ENCODE data around the gene CDC34. TPM values are rescaled to one million over a fixed set of nuclear protein-coding genes. Genes with fewer than 3 reads are reported as not detected.

CDC34 gene
- total RNA-seq, 2 donors from 2014 or later, result 46.3 to 59.6 TPM

DNA sequence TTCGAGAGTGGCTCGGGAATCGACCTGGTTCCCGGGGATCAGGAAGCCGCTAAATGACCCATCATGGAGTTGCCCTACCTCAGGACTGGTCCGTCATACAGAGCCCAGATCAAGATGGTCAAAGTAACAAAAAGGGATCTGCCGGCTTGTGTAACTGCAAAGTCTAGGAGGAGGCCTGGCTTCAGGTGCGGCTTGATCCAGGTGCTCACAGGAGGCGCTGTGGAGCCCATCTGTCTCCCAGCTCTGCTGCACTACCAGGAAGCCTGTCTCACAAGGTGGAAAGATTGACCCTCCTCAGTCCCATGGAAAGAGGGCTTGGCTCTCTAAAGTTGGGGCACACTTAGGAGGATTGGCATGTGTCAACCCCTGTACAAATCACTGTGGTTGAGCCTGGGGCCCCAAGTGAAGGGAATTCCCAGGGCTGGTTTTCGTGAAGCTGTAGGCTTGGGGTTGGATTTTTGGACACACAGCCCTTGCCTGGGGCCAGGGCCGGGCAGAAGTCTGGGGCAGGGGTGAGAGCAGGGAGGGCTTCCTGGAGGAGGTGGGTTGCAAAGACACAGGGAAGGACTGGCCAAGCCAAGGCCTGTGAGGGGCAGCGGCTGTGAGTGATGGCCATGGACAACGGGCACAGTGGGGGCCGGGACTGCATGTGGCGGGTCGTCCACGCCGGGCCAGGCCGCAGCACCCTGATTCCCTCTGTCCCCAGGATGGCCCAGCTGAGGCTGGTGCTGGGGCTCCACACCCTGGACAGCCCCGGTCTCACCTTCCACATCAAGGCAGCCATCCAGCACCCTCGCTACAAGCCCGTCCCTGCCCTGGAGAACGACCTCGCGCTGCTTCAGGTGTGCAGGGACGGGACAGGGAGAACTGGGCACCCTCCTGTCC is 16.5 kb downstream of the CDC34 start:
- DNase-seq (ENCODE audit: low spot score in 2 of 2) (no peak), ATAC-seq (no peak)
- Mint-ChIP-seq H3K27ac (peak overlapping the region in 1 of 2 donors; percentile 20), H3K36me3 (peaks cover 0 to 5% of the 10 kb centered on the region in 2 donors), H3K9me3 (no peaks in the 10 kb centered on the region)

DNA sequence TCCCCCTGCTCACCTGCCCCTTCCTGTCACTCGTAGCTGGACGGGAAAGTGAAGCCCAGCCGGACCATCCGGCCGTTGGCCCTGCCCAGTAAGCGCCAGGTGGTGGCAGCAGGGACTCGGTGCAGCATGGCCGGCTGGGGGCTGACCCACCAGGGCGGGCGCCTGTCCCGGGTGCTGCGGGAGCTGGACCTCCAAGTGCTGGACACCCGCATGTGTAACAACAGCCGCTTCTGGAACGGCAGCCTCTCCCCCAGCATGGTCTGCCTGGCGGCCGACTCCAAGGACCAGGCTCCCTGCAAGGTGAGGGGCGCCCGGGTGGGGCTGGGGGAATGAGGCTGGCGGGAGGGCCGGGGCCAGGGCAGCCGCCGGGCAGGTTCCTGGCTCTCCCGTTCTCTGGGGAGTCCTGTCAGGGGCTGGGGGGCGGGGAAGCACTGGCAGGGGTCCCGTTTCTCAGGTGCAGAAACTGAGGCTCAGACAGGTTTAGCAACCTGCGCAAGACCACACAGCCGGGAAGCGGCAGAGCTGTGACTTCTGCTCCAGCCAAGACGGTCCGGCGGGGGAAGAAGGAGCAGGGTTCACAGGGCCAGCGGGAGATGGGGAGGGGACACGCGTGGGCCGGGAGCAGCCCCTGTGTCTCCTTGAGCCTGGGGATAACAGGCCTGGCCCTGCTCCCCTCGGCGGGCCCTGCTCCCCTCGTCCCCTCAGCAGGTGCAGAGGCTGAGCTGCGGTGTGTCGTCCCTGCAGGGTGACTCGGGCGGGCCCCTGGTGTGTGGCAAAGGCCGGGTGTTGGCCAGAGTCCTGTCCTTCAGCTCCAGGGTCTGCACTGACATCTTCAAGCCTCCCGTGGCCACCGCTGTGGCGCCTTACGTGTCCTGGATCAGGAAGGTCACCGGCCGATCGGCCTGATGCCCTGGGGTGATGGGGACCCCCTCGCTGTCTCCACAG is 17.6 kb downstream of the CDC34 start:
- Mint-ChIP-seq H3K9me3 (no peaks in the 10 kb centered on the region), H3K36me3 (peaks cover 0 to 2% of the 10 kb centered on the region in 2 donors), H3K27ac (no peak overlapping the region)
- ATAC-seq (no peak), DNase-seq (ENCODE audit: low spot score in 2 of 2) (no peak)

DNA sequence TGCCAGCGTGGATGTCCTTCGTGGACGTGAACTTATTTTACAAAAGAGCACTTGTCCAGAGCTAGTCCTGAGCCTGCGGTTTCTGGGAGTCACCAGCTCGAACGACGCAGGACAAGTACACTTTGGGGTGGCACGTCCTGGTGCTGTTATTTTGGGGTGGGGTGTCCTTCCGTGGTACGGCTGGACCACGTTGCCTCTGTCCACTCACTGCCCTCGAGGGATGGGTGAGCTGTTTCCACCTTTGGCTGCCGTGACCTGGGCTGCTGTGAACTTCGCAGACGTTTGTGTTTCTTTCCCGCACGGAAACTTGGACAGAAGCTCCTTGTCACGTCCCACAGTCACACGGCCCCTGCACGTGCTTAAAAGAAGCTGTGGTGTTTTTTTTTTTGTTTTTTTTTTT is 23.3 kb downstream of the CDC34 start:
- Mint-ChIP-seq H3K9me3 (no peaks in the 10 kb centered on the region), H3K36me3 (no peaks in the 10 kb centered on the region), H3K27ac (no peak overlapping the region)
- DNase-seq (ENCODE audit: low spot score in 2 of 2) (no peak), ATAC-seq (no peak)

DNA sequence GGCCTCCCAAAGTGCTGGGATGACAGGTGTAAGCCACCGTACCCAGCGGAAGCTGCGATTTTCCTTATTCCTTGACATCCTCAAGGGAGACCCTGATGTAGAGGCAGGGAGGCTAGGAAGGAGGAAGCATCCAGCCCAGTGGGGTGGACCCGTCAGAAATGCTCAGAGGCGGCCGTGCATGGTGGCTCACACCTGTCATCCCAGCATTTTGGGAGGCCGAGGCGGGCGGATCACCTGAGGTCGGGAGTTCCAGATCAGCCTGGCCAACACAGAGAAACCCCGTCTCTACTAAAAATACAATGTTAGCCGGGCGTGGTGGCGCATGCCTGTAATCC is 23.9 kb downstream of the CDC34 start:
- no peak for ATAC-seq
- no peak for DNase-seq (ENCODE audit: low spot score in 2 of 2)
- H3K9me3 Mint-ChIP-seq, result no peaks in the 10 kb centered on the region
- no peak overlapping the region for H3K27ac Mint-ChIP-seq
- H3K36me3 Mint-ChIP-seq, result no peaks in the 10 kb centered on the region

- DNase-seq (ENCODE audit: low spot score in 2 of 2) (no peak), ATAC-seq (no peak)
- no peaks in the 10 kb centered on the region for H3K36me3 Mint-ChIP-seq
- no peak overlapping the region for H3K27ac Mint-ChIP-seq
- H3K9me3 Mint-ChIP-seq, result no peaks in the 10 kb centered on the region
Measured at GRCh38 chr19:556611-557382, 25.2 kb downstream of the CDC34 start.

DNA sequence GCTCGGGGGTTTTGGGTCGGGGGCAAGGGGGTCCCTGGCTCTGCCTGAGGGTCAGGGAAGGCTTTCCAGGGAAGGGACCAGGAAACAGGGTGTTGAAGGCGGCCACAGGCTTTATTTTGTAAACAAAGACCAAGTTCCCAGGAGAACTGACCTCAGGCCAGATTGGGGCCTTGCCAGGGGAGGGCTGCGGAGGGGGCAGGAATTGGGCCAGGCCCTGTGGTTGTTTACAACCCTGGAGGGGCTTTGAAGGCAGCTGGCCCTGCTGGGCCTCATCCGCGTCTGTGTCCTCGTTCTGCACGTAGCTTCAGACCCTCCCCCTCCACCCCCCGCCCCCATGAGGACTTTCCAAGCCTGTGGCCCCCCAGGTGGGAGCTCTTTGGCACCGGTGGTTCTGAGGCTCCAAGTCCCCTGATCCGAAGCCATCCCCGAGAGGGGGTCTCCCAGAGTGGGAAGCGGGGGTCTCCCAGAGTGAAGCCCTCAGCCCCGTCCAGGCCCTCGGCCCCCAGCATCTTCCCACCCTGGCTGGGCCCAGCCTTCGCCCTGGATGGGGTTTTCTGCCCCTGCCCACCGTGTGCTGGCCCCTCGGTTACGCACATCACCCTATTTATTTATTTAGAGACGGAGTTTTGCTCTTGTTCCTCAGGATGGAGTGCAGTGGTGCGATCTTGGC is 27.3 kb downstream of the CDC34 start:
- H3K9me3 Mint-ChIP-seq, result no peaks in the 10 kb centered on the region
- no peak overlapping the region for H3K27ac Mint-ChIP-seq
- no peak for ATAC-seq
- no peak for DNase-seq (ENCODE audit: low spot score in 2 of 2)
- no peaks in the 10 kb centered on the region for H3K36me3 Mint-ChIP-seq

DNA sequence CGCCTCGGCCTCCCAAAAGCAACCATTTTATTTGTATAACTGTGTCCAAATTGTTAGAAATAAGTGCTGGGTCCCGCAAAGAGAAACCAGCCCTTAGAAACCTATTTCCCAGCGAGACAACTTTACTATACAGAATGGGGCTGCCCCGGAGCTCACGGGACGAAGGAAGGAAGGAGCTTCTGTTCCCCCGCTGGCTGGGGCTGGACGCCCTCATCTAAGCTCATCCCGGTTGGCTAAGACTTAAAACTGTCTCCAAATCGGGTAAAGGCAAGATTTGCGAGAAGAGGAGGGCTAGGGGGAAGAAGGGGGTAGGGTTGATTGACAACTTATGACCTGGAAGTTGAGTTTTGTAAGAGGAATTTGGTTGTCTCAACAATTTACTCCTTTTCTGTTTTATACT is 28.6 kb downstream of the CDC34 start:
- Mint-ChIP-seq H3K27ac (no peak overlapping the region), H3K9me3 (no peaks in the 10 kb centered on the region), H3K36me3 (no peaks in the 10 kb centered on the region)
- DNase-seq (ENCODE audit: low spot score in 2 of 2) (no peak), ATAC-seq (no peak)

GRCh38 chr19:566403-566802 is 34.8 kb downstream of the CDC34 start:
- H3K36me3 Mint-ChIP-seq, result no peaks in the 10 kb centered on the region
- H3K27ac Mint-ChIP-seq, result no peak overlapping the region
- DNase-seq (ENCODE audit: low spot score in 2 of 2) (no peak), ATAC-seq (no peak)
- no peaks in the 10 kb centered on the region for H3K9me3 Mint-ChIP-seq

DNA sequence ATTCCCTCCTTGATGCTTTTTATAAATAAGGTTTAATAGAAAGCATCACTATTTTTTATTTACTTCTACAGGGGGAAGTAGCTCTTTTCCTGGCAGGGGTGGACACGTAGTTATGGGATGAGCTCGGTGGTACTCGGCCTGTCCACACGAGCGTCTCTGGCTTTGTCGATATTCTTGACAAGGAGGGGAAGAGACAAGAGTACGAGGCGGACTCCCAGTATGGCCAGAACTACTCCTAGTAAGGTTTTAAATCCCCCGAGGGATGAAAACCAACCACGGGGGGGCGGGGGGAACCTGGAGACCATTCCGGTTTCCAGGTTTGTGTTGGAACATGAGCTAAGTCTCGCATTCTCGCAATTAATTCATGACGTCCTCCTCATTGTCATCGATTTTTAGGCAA is 35.3 kb downstream of the CDC34 start:
- no peaks in the 10 kb centered on the region for H3K36me3 Mint-ChIP-seq

DNA sequence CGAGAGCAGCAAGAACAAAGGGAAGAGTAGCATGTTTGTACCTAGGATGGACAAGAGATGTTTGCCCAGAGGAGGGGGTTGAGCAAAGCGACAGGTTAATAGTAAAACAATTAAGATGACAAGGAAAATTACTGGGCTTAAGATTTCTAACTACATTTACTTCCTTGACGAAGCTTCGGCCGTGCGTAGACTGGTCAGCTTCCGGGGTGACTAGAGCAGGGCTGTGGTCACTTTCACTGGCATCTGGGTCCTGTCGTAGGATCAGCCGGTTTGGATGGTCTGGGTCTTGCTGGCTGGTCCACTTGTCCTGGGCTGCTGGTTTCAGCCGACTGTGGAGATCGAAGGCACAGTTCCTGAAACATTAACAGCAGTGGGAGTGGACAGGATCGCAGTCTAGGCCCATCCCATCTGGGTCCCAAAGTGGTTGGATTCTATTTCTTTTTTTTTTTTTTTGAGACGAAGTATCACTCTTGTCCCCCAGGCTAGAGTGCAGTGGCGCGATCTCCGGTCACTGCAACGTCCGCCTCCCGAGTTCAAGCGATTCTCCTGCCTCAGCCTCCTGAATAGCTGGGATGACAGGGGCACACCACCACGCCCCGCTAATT is 35.8 kb downstream of the CDC34 start:
- Mint-ChIP-seq H3K36me3 (no peaks in the 10 kb centered on the region), H3K9me3 (no peaks in the 10 kb centered on the region), H3K27ac (no peak overlapping the region)
- ATAC-seq (no peak), DNase-seq (ENCODE audit: low spot score in 2 of 2) (no peak)

More for the DNA sequence above, 35.3 kb downstream of the CDC34 start:
- DNase-seq (ENCODE audit: low spot score in 2 of 2), result no peak
- ATAC-seq, result no peak
- Mint-ChIP-seq H3K9me3 (no peaks in the 10 kb centered on the region), H3K27ac (no peak overlapping the region)

DNA sequence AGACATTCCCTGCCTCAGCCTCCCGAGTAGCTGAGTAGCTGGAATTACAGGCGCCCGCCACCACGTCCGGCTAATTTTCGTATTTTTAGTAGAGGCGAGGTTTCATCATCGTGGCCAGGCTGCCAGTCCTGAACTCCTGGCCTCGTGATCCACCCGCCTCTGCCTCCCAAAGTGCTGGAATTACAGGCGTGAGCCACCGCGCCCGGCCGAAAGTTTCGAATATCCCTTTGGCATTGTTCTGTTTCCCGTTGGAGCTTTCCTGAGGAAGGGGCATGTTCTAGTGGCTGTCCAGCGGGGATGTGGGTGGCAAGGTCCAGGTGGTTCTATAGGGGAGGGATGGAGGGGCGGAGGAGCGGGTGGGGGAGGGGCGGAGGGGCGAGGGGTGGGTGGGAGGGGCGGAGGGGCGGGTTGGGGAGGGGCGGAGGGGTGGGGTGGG is 38.7 kb downstream of the CDC34 start:
- H3K36me3 Mint-ChIP-seq, result peaks cover 5 to 6% of the 10 kb centered on the region in 2 donors
- H3K27ac Mint-ChIP-seq, result no peak overlapping the region
- H3K9me3 Mint-ChIP-seq, result no peaks in the 10 kb centered on the region
- no peak for DNase-seq (ENCODE audit: low spot score in 2 of 2)
- no peak for ATAC-seq

DNA sequence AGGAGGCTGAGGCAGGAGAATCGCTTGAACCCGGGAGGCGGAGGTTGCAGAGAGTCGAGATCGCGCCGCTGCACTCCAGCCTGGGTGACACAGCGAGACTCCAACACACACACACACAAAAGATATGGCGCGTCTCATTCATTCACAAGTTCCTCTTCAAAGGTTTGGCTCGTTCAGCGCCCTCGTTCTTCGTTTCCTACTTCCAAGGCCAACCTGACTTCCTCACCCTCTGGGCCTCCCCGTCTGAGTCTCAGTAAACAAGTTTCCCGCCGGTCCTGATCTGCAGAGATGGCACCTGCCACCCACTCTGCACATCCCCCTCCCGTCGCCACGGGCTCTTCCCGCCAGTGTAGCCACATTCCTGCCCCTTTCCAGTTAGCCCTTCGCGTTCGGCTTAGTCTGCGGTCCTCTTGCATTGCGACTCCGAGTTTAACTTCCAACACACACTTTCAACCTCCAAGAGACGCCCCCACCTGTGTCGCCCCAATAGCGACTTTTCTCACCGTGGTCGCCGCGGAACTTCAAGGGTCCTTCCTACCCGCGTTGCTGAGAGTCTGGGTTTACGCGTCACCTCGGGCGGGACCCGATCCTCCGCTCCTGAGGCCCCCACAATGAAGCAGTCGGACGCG is 39.5 kb downstream of the CDC34 start:
- DNase-seq (ENCODE audit: low spot score in 2 of 2), result peak in 1 of 2 donors; percentile 53
- Mint-ChIP-seq H3K9me3 (no peaks in the 10 kb centered on the region), H3K27ac (peak overlapping the region; percentile 81 to 95), H3K36me3 (peaks cover 5 to 6% of the 10 kb centered on the region in 2 donors)
- ATAC-seq, result peak; percentile 37 to 39

GRCh38 chr19:571566-571974 is 40.0 kb downstream of the CDC34 start:
- peak overlapping the region; percentile 81 to 95 for H3K27ac Mint-ChIP-seq
- ATAC-seq, result peak in 1 of 2 donors; percentile 14
- H3K36me3 Mint-ChIP-seq, result peaks cover 5 to 6% of the 10 kb centered on the region in 2 donors
- no peak for DNase-seq (ENCODE audit: low spot score in 2 of 2)
- no peaks in the 10 kb centered on the region for H3K9me3 Mint-ChIP-seq

GRCh38 chr19:572140-572742 is 40.7 kb downstream of the CDC34 start, which contains the start of gene BSG:
BSG (plus strand) TSS chr19:572596; CDS start chr19:572635, 39 bp downstream.
- Mint-ChIP-seq H3K9me3 (no peaks in the 10 kb centered on the region), H3K27ac (peak within 1 kb of the TSS; percentile 81 to 96), H3K36me3 (peaks cover 5 to 6% of the 10 kb centered on the region in 2 donors)
- ATAC-seq, result peak; percentile 86 to 87
- peak; percentile 98 to 99 for DNase-seq (ENCODE audit: low spot score in 2 of 2)

Measured in activated naive CD4-positive, alpha-beta T cell treated with anti-CD3 and anti-CD28 coated beads, Interleukin-2, amount 50 U/mL, for 72 hours (primary cell).